Central memory CD8-positive, alpha-beta T cell (primary cell): ENCODE results near the gene NCAPD2.

Experiments used
- ATAC-seq: fragments of 150-1000 bp; cut with Tn5 transposase; replicated peaks from 2 replicates; pipeline ENCODE4 v1.10.0; 2022; ENCODE audit warnings: mild to moderate bottlenecking, moderate FRiP score, moderate number of reproducible peaks; ENCODE audit not compliant: poor library complexity, severe bottlenecking; ENCODE audit errors: extremely low read depth
- DNase-seq, 2 donors: peaks; one replicate each; pipeline ENCODE4 v3.0.0; 2021; ENCODE audit warnings: low spot score in 2 of 2
- H3K27ac Mint-ChIP-seq: one replicate; pipeline ENCODE4 v1.8.0; 2022; ENCODE audit warnings: low read depth, mild to moderate bottlenecking, moderate library complexity, mixed read lengths
- H3K27me3 Mint-ChIP-seq: one replicate; pipeline ENCODE4 v1.8.0; 2022; ENCODE audit warnings: mixed read lengths
- H3K36me3 Mint-ChIP-seq: one replicate; pipeline ENCODE4 v1.8.0; 2022; ENCODE audit warnings: mild to moderate bottlenecking, moderate library complexity, mixed read lengths; ENCODE audit not compliant: insufficient read depth
- H3K4me1 Mint-ChIP-seq: one replicate; pipeline ENCODE4 v1.8.0; 2022; ENCODE audit warnings: mixed read lengths
- H3K4me3 Mint-ChIP-seq: one replicate; pipeline ENCODE4 v1.8.0; 2022; ENCODE audit warnings: mild to moderate bottlenecking, moderate library complexity, mixed read lengths
- H3K9me3 Mint-ChIP-seq: one replicate; pipeline ENCODE4 v1.8.0; 2022; ENCODE audit warnings: mixed read lengths

Gene NCAPD2

GRCh38 chr12:6524648-6525047, 30.7 kb downstream of the NCAPD2 start:
- Mint-ChIP-seq H3K9me3 (no peaks in the 10 kb centered on the region), H3K4me3 (no peak overlapping the region), H3K36me3 (peaks cover 46% of the 10 kb centered on the region), H3K27ac (no peak overlapping the region), H3K27me3 (no peaks in the 10 kb centered on the region), H3K4me1 (peaks cover 4% of the 10 kb centered on the region)
- DNase-seq, result no peak
- no peak for ATAC-seq

DNA sequence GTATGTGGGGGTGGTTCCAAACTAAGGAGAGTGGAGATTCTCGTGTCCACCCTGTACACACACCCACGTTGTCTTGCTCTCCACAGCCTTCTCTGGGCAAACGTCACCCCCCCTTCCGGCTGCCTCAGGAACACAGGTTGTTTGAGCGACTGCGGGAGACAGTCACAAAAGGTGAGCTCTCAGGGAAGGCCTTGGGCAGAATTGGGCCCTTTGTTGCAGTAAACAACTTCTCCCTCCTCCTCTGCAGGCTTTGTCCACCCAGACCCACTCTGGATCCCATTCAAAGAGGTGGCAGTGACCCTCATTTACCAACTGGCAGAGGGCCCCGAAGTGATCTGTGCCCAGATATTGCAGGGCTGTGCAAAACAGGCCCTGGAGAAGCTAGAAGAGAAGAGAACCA, 32.3 kb downstream of the NCAPD2 start:
- no peaks in the 10 kb centered on the region for H3K9me3 Mint-ChIP-seq
- peaks cover 50% of the 10 kb centered on the region for H3K36me3 Mint-ChIP-seq
- ATAC-seq (no peak), DNase-seq (no peak)
- no peak overlapping the region for H3K4me3 Mint-ChIP-seq
- H3K27ac Mint-ChIP-seq, result no peak overlapping the region
- H3K27me3 Mint-ChIP-seq, result no peaks in the 10 kb centered on the region
- no peaks in the 10 kb centered on the region for H3K4me1 Mint-ChIP-seq

- Mint-ChIP-seq H3K27me3 (no peaks in the 10 kb centered on the region), H3K4me1 (peaks cover 1% of the 10 kb centered on the region), H3K9me3 (no peaks in the 10 kb centered on the region), H3K27ac (no peak overlapping the region), H3K36me3 (peaks cover 49% of the 10 kb centered on the region), H3K4me3 (no peak overlapping the region)
- ATAC-seq (no peak), DNase-seq (no peak)
Measured at GRCh38 chr12:6526766-6527525, 33.0 kb downstream of the NCAPD2 start.

DNA sequence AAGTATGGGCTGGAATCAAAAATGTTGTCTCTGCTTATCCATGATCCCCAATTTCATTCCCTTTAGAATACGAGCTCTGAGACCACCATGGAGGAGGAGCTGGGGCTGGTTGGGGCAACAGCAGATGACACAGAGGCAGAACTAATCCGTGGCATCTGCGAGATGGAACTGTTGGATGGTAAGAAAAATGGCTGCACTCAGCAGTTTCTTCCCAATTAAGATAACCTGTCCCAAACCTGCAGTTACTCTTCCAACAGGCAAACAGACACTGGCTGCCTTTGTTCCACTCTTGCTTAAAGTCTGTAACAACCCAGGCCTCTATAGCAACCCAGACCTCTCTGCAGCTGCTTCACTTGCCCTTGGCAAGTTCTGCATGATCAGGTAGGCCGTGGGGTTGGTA, 33.8 kb downstream of the NCAPD2 start:
- Mint-ChIP-seq H3K27me3 (no peaks in the 10 kb centered on the region), H3K9me3 (no peaks in the 10 kb centered on the region), H3K4me1 (peaks cover 9% of the 10 kb centered on the region), H3K27ac (no peak overlapping the region), H3K4me3 (no peak overlapping the region), H3K36me3 (peaks cover 50% of the 10 kb centered on the region)
- no peak for DNase-seq
- ATAC-seq, result no peak

DNA sequence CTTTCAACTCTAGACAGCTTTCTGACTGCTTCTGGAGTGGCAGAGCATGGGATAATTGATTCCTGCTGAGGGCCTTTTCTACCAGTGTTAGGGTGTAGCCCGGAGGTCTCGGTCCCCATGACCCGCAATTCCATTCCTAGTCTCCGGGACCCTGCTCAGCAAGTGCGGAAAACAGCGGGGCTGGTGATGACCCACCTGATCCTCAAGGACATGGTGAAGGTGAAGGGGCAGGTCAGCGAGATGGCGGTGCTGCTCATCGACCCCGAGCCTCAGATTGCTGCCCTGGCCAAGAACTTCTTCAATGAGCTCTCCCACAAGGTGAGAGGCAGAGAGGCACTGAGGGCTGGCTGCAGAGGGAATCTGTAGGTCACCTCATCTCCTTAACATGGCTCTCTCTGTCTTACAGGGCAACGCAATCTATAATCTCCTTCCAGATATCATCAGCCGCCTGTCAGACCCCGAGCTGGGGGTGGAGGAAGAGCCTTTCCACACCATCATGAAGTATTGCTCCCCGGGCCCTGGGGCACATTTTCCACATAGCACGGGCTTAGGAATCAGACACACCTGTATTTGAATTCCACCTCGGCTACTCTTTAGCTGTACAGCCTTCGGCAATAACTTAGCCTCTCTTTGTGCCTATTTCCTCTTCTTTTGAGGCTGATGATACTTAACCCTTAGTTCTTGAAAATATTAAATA, 34.8 kb downstream of the NCAPD2 start:
- H3K27ac Mint-ChIP-seq, result no peak overlapping the region
- peaks cover 43% of the 10 kb centered on the region for H3K36me3 Mint-ChIP-seq
- ATAC-seq (no peak), DNase-seq (no peak)
- no peaks in the 10 kb centered on the region for H3K9me3 Mint-ChIP-seq
- H3K4me1 Mint-ChIP-seq, result peaks cover 19% of the 10 kb centered on the region
- H3K4me3 Mint-ChIP-seq, result no peak overlapping the region
- no peaks in the 10 kb centered on the region for H3K27me3 Mint-ChIP-seq

DNA sequence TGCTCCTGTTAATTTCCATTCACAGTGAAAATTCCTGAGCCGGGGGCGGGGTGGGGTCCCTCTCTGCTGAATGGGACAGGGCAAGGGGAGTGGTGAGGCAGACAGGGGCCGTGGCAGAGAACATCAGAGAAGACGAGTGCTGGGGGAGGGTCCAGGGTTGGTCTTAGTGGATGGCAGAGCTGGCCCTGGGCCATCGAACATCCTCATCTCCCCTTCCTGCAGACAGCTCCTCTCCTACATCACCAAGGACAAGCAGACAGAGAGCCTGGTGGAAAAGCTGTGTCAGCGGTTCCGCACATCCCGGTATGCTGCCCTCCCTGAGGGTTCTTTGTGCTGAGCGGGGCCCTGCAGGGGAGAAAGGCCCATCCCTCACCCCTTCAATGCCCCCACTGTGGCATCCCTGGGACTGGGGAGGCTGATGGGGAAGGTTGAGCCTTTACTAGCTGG, 35.4 kb downstream of the NCAPD2 start:
- DNase-seq, result no peak
- Mint-ChIP-seq H3K4me1 (peaks cover 24% of the 10 kb centered on the region), H3K9me3 (no peaks in the 10 kb centered on the region), H3K27me3 (no peaks in the 10 kb centered on the region), H3K36me3 (peaks cover 40% of the 10 kb centered on the region), H3K27ac (peak overlapping the region; percentile 8), H3K4me3 (no peak overlapping the region)
- ATAC-seq, result no peak

- Mint-ChIP-seq H3K4me3 (no peak overlapping the region), H3K4me1 (peaks cover 34% of the 10 kb centered on the region), H3K27me3 (no peaks in the 10 kb centered on the region), H3K9me3 (no peaks in the 10 kb centered on the region), H3K36me3 (peaks cover 46% of the 10 kb centered on the region), H3K27ac (peak overlapping the region; percentile 99)
- ATAC-seq (no peak), DNase-seq (no peak)
Measured at GRCh38 chr12:6530576-6531260, 36.8 kb downstream of the NCAPD2 start.

DNA sequence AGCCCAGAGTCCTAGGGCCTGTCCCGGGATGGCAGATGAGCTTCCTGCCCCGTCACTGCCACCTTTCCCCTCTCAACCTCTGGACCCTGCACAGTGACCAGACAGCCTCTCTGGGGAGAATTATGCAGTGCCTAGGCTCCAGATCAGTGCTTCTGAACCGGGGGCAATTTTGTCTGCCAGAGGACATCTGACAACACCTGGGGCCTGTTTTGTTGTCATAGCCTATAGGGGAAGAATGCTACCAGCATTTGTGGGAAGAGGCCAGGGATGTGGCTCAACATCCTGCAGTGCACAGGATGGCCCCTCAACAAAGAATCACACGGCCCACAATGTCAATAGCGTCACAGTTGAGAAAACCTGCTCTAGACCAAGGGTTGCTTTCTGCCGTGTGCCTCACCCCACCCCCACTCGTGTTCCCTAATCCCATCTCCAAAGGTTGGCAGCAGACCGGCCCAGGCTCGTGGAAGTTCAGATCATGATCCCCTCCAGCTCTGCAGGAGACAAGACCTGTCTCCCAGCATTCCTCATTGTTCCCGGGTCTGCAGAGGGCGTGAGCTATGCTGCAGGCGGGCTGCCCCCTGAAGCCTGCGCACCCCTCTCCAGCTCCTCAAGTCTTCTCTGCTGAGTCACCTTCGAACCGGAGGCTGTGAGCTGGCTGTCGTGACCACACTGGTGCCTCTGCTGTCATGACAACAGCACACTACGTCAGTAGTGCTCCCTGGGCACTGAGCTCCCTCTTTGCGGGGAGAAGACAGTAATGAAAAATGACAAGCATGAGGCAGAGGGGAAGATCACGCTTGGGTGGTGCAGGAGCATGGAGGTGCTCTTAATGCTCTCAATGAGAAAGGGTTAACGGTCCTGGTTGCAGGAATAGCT, 38.4 kb downstream of the NCAPD2 start:
- Mint-ChIP-seq H3K9me3 (no peaks in the 10 kb centered on the region), H3K27ac (peak overlapping the region; percentile 99), H3K36me3 (peaks cover 54% of the 10 kb centered on the region), H3K27me3 (no peaks in the 10 kb centered on the region), H3K4me1 (peaks cover 49% of the 10 kb centered on the region), H3K4me3 (peak overlapping the region; percentile 95)
- DNase-seq (peak; percentile 55 to 80), ATAC-seq (peak; percentile 69)

- Mint-ChIP-seq H3K27me3 (no peaks in the 10 kb centered on the region), H3K27ac (peak overlapping the region; percentile 99), H3K4me1 (peaks cover 55% of the 10 kb centered on the region), H3K4me3 (peak overlapping the region; percentile 95), H3K9me3 (no peaks in the 10 kb centered on the region), H3K36me3 (peaks cover 59% of the 10 kb centered on the region)
- DNase-seq (no peak), ATAC-seq (no peak)
Measured at GRCh38 chr12:6532927-6533652, 39.2 kb downstream of the NCAPD2 start.

- Mint-ChIP-seq H3K27me3 (no peaks in the 10 kb centered on the region), H3K9me3 (no peaks in the 10 kb centered on the region), H3K27ac (peak overlapping the region; percentile 99), H3K4me1 (peaks cover 56% of the 10 kb centered on the region), H3K36me3 (peaks cover 62% of the 10 kb centered on the region), H3K4me3 (peak overlapping the region; percentile 95)
- ATAC-seq (no peak), DNase-seq (no peak)
Measured at GRCh38 chr12:6533653-6533922, 39.7 kb downstream of the NCAPD2 start.

DNA sequence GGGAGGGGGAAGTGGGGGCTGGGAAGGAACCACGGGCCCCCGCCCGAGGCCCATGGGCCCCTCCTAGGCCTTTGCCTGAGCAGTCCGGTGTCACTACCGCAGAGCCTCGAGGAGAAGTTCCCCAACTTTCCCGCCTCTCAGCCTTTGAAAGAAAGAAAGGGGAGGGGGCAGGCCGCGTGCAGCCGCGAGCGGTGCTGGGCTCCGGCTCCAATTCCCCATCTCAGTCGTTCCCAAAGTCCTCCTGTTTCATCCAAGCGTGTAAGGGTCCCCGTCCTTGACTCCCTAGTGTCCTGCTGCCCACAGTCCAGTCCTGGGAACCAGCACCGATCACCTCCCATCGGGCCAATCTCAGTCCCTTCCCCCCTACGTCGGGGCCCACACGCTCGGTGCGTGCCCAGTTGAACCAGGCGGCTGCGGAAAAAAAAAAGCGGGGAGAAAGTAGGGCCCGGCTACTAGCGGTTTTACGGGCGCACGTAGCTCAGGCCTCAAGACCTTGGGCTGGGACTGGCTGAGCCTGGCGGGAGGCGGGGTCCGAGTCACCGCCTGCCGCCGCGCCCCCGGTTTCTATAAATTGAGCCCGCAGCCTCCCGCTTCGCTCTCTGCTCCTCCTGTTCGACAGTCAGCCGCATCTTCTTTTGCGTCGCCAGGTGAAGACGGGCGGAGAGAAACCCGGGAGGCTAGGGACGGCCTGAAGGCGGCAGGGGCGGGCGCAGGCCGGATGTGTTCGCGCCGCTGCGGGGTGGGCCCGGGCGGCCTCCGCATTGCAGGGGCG, 40.2 kb downstream of the NCAPD2 start, which contains the start of gene GAPDH:
Gene GAPDH, plus strand, starts transcription at position 595 of the 772 bp plus-strand sequence. CDS start 316 bp downstream, outside the sequence.
- Mint-ChIP-seq H3K36me3 (peaks cover 65% of the 10 kb centered on the region), H3K4me1 (peaks cover 56% of the 10 kb centered on the region), H3K4me3 (peak within 1 kb of the TSS; percentile 95), H3K27me3 (no peaks in the 10 kb centered on the region), H3K27ac (peak within 1 kb of the TSS; percentile 99), H3K9me3 (no peaks in the 10 kb centered on the region)
- DNase-seq (peak; percentile 74 to 82), ATAC-seq (peak; percentile 61)
